ENCODE measurements around the gene PRAMEF12. TPM values are rescaled to one million over a fixed set of nuclear protein-coding genes. Genes with fewer than 3 reads are reported as not detected.

The PRAMEF12 gene
- total RNA-seq, 1 donor, result not detected

- no peaks in the 10 kb centered on the region for H3K79me2 ChIP-seq (ENCODE audit: insufficient read depth, low read length)
- H3K4me1 ChIP-seq (ENCODE audit: insufficient read depth, low read length), result no peaks in the 10 kb centered on the region
- no peak overlapping the region for H2AFZ ChIP-seq (ENCODE audit: low read length)
- H3K27me3 ChIP-seq (ENCODE audit: insufficient read depth, low read length), result no peaks in the 10 kb centered on the region
- H3K9me3 ChIP-seq (ENCODE audit: low read depth, low read length), result no peaks in the 10 kb centered on the region
- no peak for DNase-seq (ENCODE audit: insufficient read length, low spot score, missing footprints)
- no peaks in the 10 kb centered on the region for H3K36me3 ChIP-seq (ENCODE audit: insufficient read depth, low read length)
- H3K4me3 ChIP-seq (ENCODE audit: insufficient read depth, low read length), result no peak overlapping the region
- no peak overlapping the region for H3K27ac ChIP-seq (ENCODE audit: low read depth, low read length)
- no peaks in the 10 kb centered on the region for H4K20me1 ChIP-seq (ENCODE audit: insufficient read depth, low read length)
- no peak for TF ChIP-seq CTCF (IDR thresholded peaks at IDR 0.05; ENCODE audit: extremely low read depth, low read depth, low read length)
- no peak overlapping the region for H3K4me2 ChIP-seq (ENCODE audit: insufficient read depth, low read length)
Measured at GRCh38 chr1:12745126-12745991, 28.2 kb upstream of the PRAMEF12 start.

- no peaks in the 10 kb centered on the region for H3K79me2 ChIP-seq (ENCODE audit: insufficient read depth, low read length)
- H3K36me3 ChIP-seq (ENCODE audit: insufficient read depth, low read length), result no peaks in the 10 kb centered on the region
- no peak within 1 kb of the TSS for H3K27ac ChIP-seq (ENCODE audit: low read depth, low read length)
- H3K4me2 ChIP-seq (ENCODE audit: insufficient read depth, low read length), result no peak within 1 kb of the TSS
- no peaks in the 10 kb centered on the region for H4K20me1 ChIP-seq (ENCODE audit: insufficient read depth, low read length)
- DNase-seq (ENCODE audit: insufficient read length, low spot score, missing footprints), result no peak
- H3K4me1 ChIP-seq (ENCODE audit: insufficient read depth, low read length), result no peaks in the 10 kb centered on the region
- no peaks in the 10 kb centered on the region for H3K9me3 ChIP-seq (ENCODE audit: low read depth, low read length)
- H2AFZ ChIP-seq (ENCODE audit: low read length), result no peak within 1 kb of the TSS
- TF ChIP-seq CTCF (IDR thresholded peaks at IDR 0.05; ENCODE audit: extremely low read depth, low read depth, low read length), result no peak
- no peak within 1 kb of the TSS for H3K4me3 ChIP-seq (ENCODE audit: insufficient read depth, low read length)
- no peaks in the 10 kb centered on the region for H3K27me3 ChIP-seq (ENCODE audit: insufficient read depth, low read length)
Measured at GRCh38 chr1:12745992-12746323, 27.6 kb upstream of the PRAMEF12 start, which contains the start of gene CFAP107. Gene CFAP107, plus strand, starts transcription at chr1:12746200. Its CDS starts 231 bp downstream, at chr1:12746431.

- TF ChIP-seq CTCF (IDR thresholded peaks at IDR 0.05; ENCODE audit: extremely low read depth, low read depth, low read length), result no peak
- no peak for DNase-seq (ENCODE audit: insufficient read length, low spot score, missing footprints)
- H3K27ac ChIP-seq (ENCODE audit: low read depth, low read length), result no peak overlapping the region
- no peaks in the 10 kb centered on the region for H3K4me1 ChIP-seq (ENCODE audit: insufficient read depth, low read length)
- no peaks in the 10 kb centered on the region for H3K9me3 ChIP-seq (ENCODE audit: low read depth, low read length)
- H3K4me2 ChIP-seq (ENCODE audit: insufficient read depth, low read length), result no peak overlapping the region
- no peaks in the 10 kb centered on the region for H3K79me2 ChIP-seq (ENCODE audit: insufficient read depth, low read length)
- no peak overlapping the region for H3K4me3 ChIP-seq (ENCODE audit: insufficient read depth, low read length)
- H3K27me3 ChIP-seq (ENCODE audit: insufficient read depth, low read length), result no peaks in the 10 kb centered on the region
- H4K20me1 ChIP-seq (ENCODE audit: insufficient read depth, low read length), result no peaks in the 10 kb centered on the region
- H3K36me3 ChIP-seq (ENCODE audit: insufficient read depth, low read length), result no peaks in the 10 kb centered on the region
- H2AFZ ChIP-seq (ENCODE audit: low read length), result no peak overlapping the region
Measured at GRCh38 chr1:12748778-12749355, 24.7 kb upstream of the PRAMEF12 start.

- Histone ChIP-seq H3K4me1 (ENCODE audit: insufficient read depth, low read length) (no peaks in the 10 kb centered on the region), H4K20me1 (ENCODE audit: insufficient read depth, low read length) (no peaks in the 10 kb centered on the region), H3K4me3 (ENCODE audit: insufficient read depth, low read length) (no peak overlapping the region), H3K9me3 (ENCODE audit: low read depth, low read length) (no peaks in the 10 kb centered on the region), H3K36me3 (ENCODE audit: insufficient read depth, low read length) (no peaks in the 10 kb centered on the region), H3K4me2 (ENCODE audit: insufficient read depth, low read length) (no peak overlapping the region), H2AFZ (ENCODE audit: low read length) (no peak overlapping the region), H3K79me2 (ENCODE audit: insufficient read depth, low read length) (no peaks in the 10 kb centered on the region), H3K27me3 (ENCODE audit: insufficient read depth, low read length) (no peaks in the 10 kb centered on the region), H3K27ac (ENCODE audit: low read depth, low read length) (no peak overlapping the region)
- no peak for TF ChIP-seq CTCF (IDR thresholded peaks at IDR 0.05; ENCODE audit: extremely low read depth, low read depth, low read length)
- DNase-seq (ENCODE audit: insufficient read length, low spot score, missing footprints), result no peak
Measured at GRCh38 chr1:12754738-12755137, 18.8 kb upstream of the PRAMEF12 start.
